Stimulated activated CD8-positive, alpha-beta memory T cell treated with anti-CD3 and anti-CD28 coated beads, Interleukin-7, amount 100 ng/mL, for 48 hours (primary cell): ENCODE measurements around the gene C9orf152.

Source experiments
- DNase-seq, 2 donors: peaks; one replicate each; pipeline ENCODE4 v3.0.0-alpha.2; 2020; ENCODE audit warnings: low read depth in 1 of 2; ENCODE audit errors: extremely low read depth in 1 of 2

C9orf152 gene

GRCh38 chr9:110183208-110184145, 24.5 kb downstream of the C9orf152 start:
- peak in 1 of 2 donors; percentile 22 for DNase-seq

- DNase-seq = no peak
These were observed 27.2 kb downstream of the C9orf152 start for GRCh38 chr9:110180511-110181434.

- DNase-seq = no peak
These were observed 28.2 kb downstream of the C9orf152 start for GRCh38 chr9:110179734-110180133.

GRCh38 chr9:110178281-110178680, 29.7 kb downstream of the C9orf152 start:
- no peak for DNase-seq

- no peak for DNase-seq
These were observed 32.5 kb downstream of the C9orf152 start for GRCh38 chr9:110175275-110175968.

GRCh38 chr9:110173322-110173642, 34.7 kb downstream of the C9orf152 start:
- no peak for DNase-seq

- no peak for DNase-seq
These were observed 37.4 kb downstream of the C9orf152 start for GRCh38 chr9:110170357-110171257.

GRCh38 chr9:110168486-110168885, 39.5 kb downstream of the C9orf152 start:
- no peak for DNase-seq

- DNase-seq = no peak
These were observed 46.0 kb downstream of the C9orf152 start for GRCh38 chr9:110161940-110162339.

- DNase-seq = no peak
These were observed 47.3 kb downstream of the C9orf152 start for GRCh38 chr9:110160685-110161084.

GRCh38 chr9:110160123-110160522, 47.8 kb downstream of the C9orf152 start:
- no peak for DNase-seq

- no peak for DNase-seq
These were observed 49.9 kb downstream of the C9orf152 start for GRCh38 chr9:110157823-110158664.

GRCh38 chr9:110156902-110157301, 51.1 kb downstream of the C9orf152 start:
- DNase-seq = no peak

GRCh38 chr9:110156416-110156815, 51.5 kb downstream of the C9orf152 start:
- DNase-seq = no peak

- DNase-seq = no peak
These were observed 52.2 kb downstream of the C9orf152 start for GRCh38 chr9:110155751-110156150.

GRCh38 chr9:110153431-110153830, 54.5 kb downstream of the C9orf152 start:
- DNase-seq = no peak

- DNase-seq = no peak
These were observed 55.1 kb downstream of the C9orf152 start for GRCh38 chr9:110152704-110153374.
